Measurements from ENCODE around the gene KCNT2. TPM values are rescaled to one million over a fixed set of nuclear protein-coding genes. Genes with fewer than 3 reads are reported as not detected.

KCNT2 gene
- total RNA-seq, 1 experiment from 2014 or later, result 9.1 TPM

- no peak overlapping the region for H3K18ac ChIP-seq (ENCODE audit: insufficient read length, low read depth, low read length)
Observed at GRCh38 chr1:196381544-196381943, 226.7 kb downstream of the KCNT2 start.

More at GRCh38 chr1:196381544-196381943, 226.7 kb downstream of the KCNT2 start:
- Mint-ChIP-seq H3K36me3 (ENCODE audit: insufficient read depth in 1 of 3, low read depth in 3 of 3) (peaks cover 1 to 8% (median 2%) of the 10 kb centered on the region in 3 experiments; a peak in 5 of 7 replicates), H3K4me3 (no peak overlapping the region), H3K4me1 (peaks cover 7 to 9% of the 10 kb centered on the region in 2 experiments), H3K9me3 (no peaks in the 10 kb centered on the region), H3K27ac (0 out of 7 replicates have a peak overlapping the region, but pooled peaks of 1 of the 3 experiments have one; percentile 21), H3K27me3 (ENCODE audit: low read depth) (no peaks in the 10 kb centered on the region)
- no peaks in the 10 kb centered on the region for H3K79me1 ChIP-seq (ENCODE audit: insufficient read depth, low read depth, low read length, poor library complexity, severe bottlenecking)
- H3K4ac ChIP-seq (ENCODE audit: low read depth, low read length), result no peak overlapping the region
- H3K27ac ChIP-seq (ENCODE audit: insufficient read length, low read depth, low read length), result no peak overlapping the region
- H4K20me1 ChIP-seq (ENCODE audit: control insufficient read depth, insufficient read depth, insufficient read length), result no peaks in the 10 kb centered on the region
- no peaks in the 10 kb centered on the region for H3K4me1 ChIP-seq (ENCODE audit: insufficient read depth, low read length)
- H2BK12ac ChIP-seq (ENCODE audit: insufficient read length, low read depth, low read length), result no peak overlapping the region
- no peak overlapping the region for H3K56ac ChIP-seq (ENCODE audit: insufficient read length, low read depth, low read length)
- DNase-seq, result no peak
- H2BK120ac ChIP-seq (ENCODE audit: low read depth, low read length, poor library complexity, severe bottlenecking), result no peak overlapping the region
- no peak overlapping the region for H4K8ac ChIP-seq (replicated peaks; ENCODE audit: insufficient read length, low read depth, low read length)
- no peak overlapping the region for H3K14ac ChIP-seq (ENCODE audit: insufficient read depth, low read length)
- no peak overlapping the region for H2BK15ac ChIP-seq (ENCODE audit: low read depth, low read length)
- no CpG with 5 or more reads among the region's 4 CpGs for WGBS (ENCODE audit: extremely low coverage, insufficient read length, low lambda C conversion rate)
- no peak overlapping the region for H2AK5ac ChIP-seq (ENCODE audit: insufficient read length, low read length)
- no peaks in the 10 kb centered on the region for H3K9me3 ChIP-seq (ENCODE audit: control insufficient read depth, low read depth, low read length)
- H4K91ac ChIP-seq (ENCODE audit: insufficient read length, low read depth, low read length), result no peak overlapping the region
- no peak overlapping the region for H2AFZ ChIP-seq (ENCODE audit: low read length)
- no peak overlapping the region for H3T11ph ChIP-seq (ENCODE audit: low read length)
- H2BK20ac ChIP-seq (ENCODE audit: low read depth, low read length, poor library complexity, severe bottlenecking), result no peak overlapping the region
- H4K5ac ChIP-seq (ENCODE audit: insufficient read length, low read depth, low read length), result no peak overlapping the region
- H3K23ac ChIP-seq (ENCODE audit: insufficient read length, low read depth, low read length), result no peak overlapping the region
- no peaks in the 10 kb centered on the region for H3K79me2 ChIP-seq (ENCODE audit: insufficient read depth, low read length)
- H3K23me2 ChIP-seq (ENCODE audit: insufficient read length, low read depth, low read length, poor library complexity, severe bottlenecking), result no peaks in the 10 kb centered on the region
- H3K4me2 ChIP-seq (ENCODE audit: insufficient read depth, insufficient read length, low read length), result no peak overlapping the region
- H3K9ac ChIP-seq (ENCODE audit: extremely low read depth, insufficient read length, low read length), result no peak overlapping the region
- TF ChIP-seq, protein P1, sequence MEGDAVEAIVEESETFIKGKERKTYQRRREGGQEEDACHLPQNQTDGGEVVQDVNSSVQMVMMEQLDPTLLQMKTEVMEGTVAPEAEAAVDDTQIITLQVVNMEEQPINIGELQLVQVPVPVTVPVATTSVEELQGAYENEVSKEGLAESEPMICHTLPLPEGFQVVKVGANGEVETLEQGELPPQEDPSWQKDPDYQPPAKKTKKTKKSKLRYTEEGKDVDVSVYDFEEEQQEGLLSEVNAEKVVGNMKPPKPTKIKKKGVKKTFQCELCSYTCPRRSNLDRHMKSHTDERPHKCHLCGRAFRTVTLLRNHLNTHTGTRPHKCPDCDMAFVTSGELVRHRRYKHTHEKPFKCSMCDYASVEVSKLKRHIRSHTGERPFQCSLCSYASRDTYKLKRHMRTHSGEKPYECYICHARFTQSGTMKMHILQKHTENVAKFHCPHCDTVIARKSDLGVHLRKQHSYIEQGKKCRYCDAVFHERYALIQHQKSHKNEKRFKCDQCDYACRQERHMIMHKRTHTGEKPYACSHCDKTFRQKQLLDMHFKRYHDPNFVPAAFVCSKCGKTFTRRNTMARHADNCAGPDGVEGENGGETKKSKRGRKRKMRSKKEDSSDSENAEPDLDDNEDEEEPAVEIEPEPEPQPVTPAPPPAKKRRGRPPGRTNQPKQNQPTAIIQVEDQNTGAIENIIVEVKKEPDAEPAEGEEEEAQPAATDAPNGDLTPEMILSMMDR (conservative IDR thresholded peaks at IDR 0.05), result no peak
- no peak overlapping the region for H2BK5ac ChIP-seq (ENCODE audit: insufficient read length, low read length)
- no peaks in the 10 kb centered on the region for H3K27me3 ChIP-seq (ENCODE audit: insufficient read depth, low read length)

Data from H9 (cell line).